B cell (primary cell): ENCODE results near the gene EMP1. TPM values are rescaled to one million over a fixed set of nuclear protein-coding genes. Genes with fewer than 3 reads are reported as not detected.

Experiments
- ATAC-seq: fragments of 200-7000 bp; cut with Tn5 transposase; one replicate; pipeline ENCODE4 v1.10.0; 2021; ENCODE audit warnings: low read depth, mild to moderate bottlenecking, moderate number of reproducible peaks, moderate library complexity
- CTCF ChIA-PET: fragments of 350-600 bp; sonication (Branson Sonifier 250); formaldehyde crosslinking; loops from one replicate; lab custom pipeline; 2021; ENCODE audit warnings: antibody characterized with exemption, inconsistent platforms; lab: Charles Lee
- POLR2A ChIA-PET: fragments of 350-600 bp; sonication (Branson Sonifier 250); formaldehyde crosslinking; loops from one replicate; lab custom pipeline; 2021; ENCODE audit warnings: antibody characterized with exemption; lab: Charles Lee
- DNase-seq: peaks from one replicate; pipeline ENCODE4 v3.0.0; 2013
- H2AFZ ChIP-seq: 2 replicates; pipeline ENCODE4 v1.6.1; 2012; ENCODE audit warnings: mild to moderate bottlenecking, low read depth, low read length; ENCODE audit not compliant: insufficient read depth, poor library complexity, severe bottlenecking
- H3K27ac ChIP-seq, 2 donors: 1 replicate in 1 of 2; 2 replicates in 1 of 2; pipeline ENCODE4 v1.5.1; 2012 to 2013; ENCODE audit warnings: low read length in 2 of 2, mild to moderate bottlenecking in 2 of 2, moderate library complexity in 1 of 2
- H3K27me3 ChIP-seq, 4 experiments: fragments of 200-600 bp in 1 of 4; sonication (generic) in 1 of 4; replicated peaks in 1 of 4; 1 replicate in 2 of 4; 2 replicates in 2 of 4; pipeline versions ENCODE4 v1.6.1 to v1.7.0; 2013 to 2016; ENCODE audit warnings: low read length in 3 of 4, mild to moderate bottlenecking in 2 of 4, mixed read lengths in 1 of 4, moderate library complexity in 1 of 4; ENCODE audit not compliant: insufficient read depth in 4 of 4, control insufficient read depth in 3 of 4; ENCODE audit errors: control extremely low read depth in 1 of 4
- H3K36me3 ChIP-seq, 2 experiments: replicated peaks in 1 of 2; 1 replicate in 1 of 2; 2 replicates in 1 of 2; pipeline versions ENCODE4 v1.6.1 to v1.7.1; 2013; ENCODE audit warnings: low read length in 1 of 2; ENCODE audit not compliant: insufficient read depth in 2 of 2, control insufficient read depth in 1 of 2; ENCODE audit errors: control extremely low read depth in 1 of 2, extremely low read depth in 1 of 2
- H3K4me1 ChIP-seq, 2 donors: fragments of 200-600 bp in 1 of 2; sonication (generic) in 1 of 2; 1 replicate in 1 of 2; 2 replicates in 1 of 2; pipeline versions ENCODE4 v1.5.1 to v1.6.1; 2013 to 2017; ENCODE audit warnings: low read length in 2 of 2; ENCODE audit not compliant: control insufficient read depth in 2 of 2, insufficient read depth in 2 of 2
- H3K4me2 ChIP-seq: replicated peaks from 2 replicates; pipeline ENCODE3; 2012; ENCODE audit warnings: mild to moderate bottlenecking, low read depth, low read length; ENCODE audit not compliant: poor library complexity, severe bottlenecking
- H3K4me3 ChIP-seq, 5 experiments: fragments of 200-600 bp in 1 of 5; sonication (generic) in 1 of 5; 1 replicate in 3 of 5; 2 replicates in 2 of 5; pipeline versions ENCODE4 v1.5.1 to v1.7.0; 2011 to 2016; ENCODE audit warnings: low read length in 4 of 5, mild to moderate bottlenecking in 4 of 5, low read depth in 2 of 5, control low read depth in 1 of 5, moderate library complexity in 1 of 5; ENCODE audit not compliant: insufficient read depth in 1 of 5; ENCODE audit errors: control extremely low read depth in 1 of 5, extremely low read depth in 1 of 5
- H3K79me2 ChIP-seq: fragments of 200-600 bp; sonication (generic); one replicate; pipeline ENCODE4 v1.6.0; 2016; ENCODE audit warnings: low read length; ENCODE audit not compliant: control insufficient read depth, insufficient read depth
- H3K9ac ChIP-seq: fragments of 200-600 bp; sonication (generic); 2 replicates; pipeline ENCODE4 v1.6.1; 2017; ENCODE audit warnings: mild to moderate bottlenecking, low read length, moderate library complexity
- H3K9me3 ChIP-seq, 3 donors: one replicate each; pipeline versions ENCODE4 v1.6.1 to v1.7.1; 2013; ENCODE audit warnings: low read length in 2 of 3; ENCODE audit not compliant: control insufficient read depth in 2 of 3, insufficient read depth in 1 of 3; ENCODE audit errors: control extremely low read depth in 1 of 3
- H4K20me1 ChIP-seq: 2 replicates; pipeline ENCODE4 v1.6.0; 2012; ENCODE audit warnings: mild to moderate bottlenecking, low read length; ENCODE audit not compliant: insufficient read depth, control insufficient read depth, poor library complexity, severe bottlenecking
- H3K27ac Mint-ChIP-seq: one replicate; pipeline ENCODE4 v1.8.0; 2021; ENCODE audit warnings: mixed read lengths
- H3K27me3 Mint-ChIP-seq: one replicate; pipeline ENCODE4 v1.8.0; 2021; ENCODE audit warnings: mixed read lengths
- H3K4me1 Mint-ChIP-seq: one replicate; pipeline ENCODE4 v1.8.0; 2021; ENCODE audit warnings: mixed read lengths
- H3K4me3 Mint-ChIP-seq: one replicate; pipeline ENCODE4 v1.8.0; 2021; ENCODE audit warnings: mixed read lengths
- H3K9me3 Mint-ChIP-seq: one replicate; pipeline ENCODE4 v1.8.0; 2022; ENCODE audit warnings: mixed read lengths; ENCODE audit not compliant: insufficient read depth
- CTCF ChIP-seq: fragments of 200-600 bp; IDR thresholded peaks from one replicate; pipeline ENCODE4 v1.8.0; 2022; ENCODE audit warnings: antibody characterized with exemption, mild to moderate bottlenecking
- EZH2 ChIP-seq: IDR thresholded peaks from 2 replicates; pipeline ENCODE4 v1.6.1; 2012; ENCODE audit warnings: borderline replicate concordance, low read depth, mild to moderate bottlenecking, moderate library complexity, low read length; ENCODE audit not compliant: insufficient read depth, poor library complexity, severe bottlenecking
- WGBS: methylation state at CpG from one replicate; pipeline ENCODE4 v1.1.5; 2013; ENCODE audit warnings: missing lambda C conversion rate; ENCODE audit not compliant: insufficient coverage; 5-methylcytosine and 5-hydroxymethylcytosine counted together
- intact Hi-C: fragments of 100-400 bp; cut with micrococcal nuclease; formaldehyde crosslinking; loops from one replicate; pipeline ENCODE4 v1.10.0; 2022
- polyA plus RNA-seq: library from polyadenylated mRNA; depleted of rRNA; stranded (reverse); fragments of >200 nt; gene quantifications from 2 replicates; pipeline ENCODE4 v1.2.3, GENCODE V29; 2012
- total RNA-seq, 2 donors: library from RNA; stranded (reverse); fragments of 120-200 nt in 1 of 2; gene quantifications; 1 replicate in 1 of 2; 2 replicates in 1 of 2; pipeline versions ENCODE4 v1.2.3 to v1.2.4, GENCODE V29; 2013 to 2022

The EMP1 gene
- total and polyA plus RNA-seq, 2 donors (not counting 1 experiment from before 2014, with no cell fraction given): 0.07 to 0.64 TPM

- ATAC-seq (no peak), DNase-seq (no peak)
- Histone ChIP-seq H2AFZ (no peak overlapping the region), H3K79me2 (no peaks in the 10 kb centered on the region), H3K27ac (no peak overlapping the region), H3K27me3 (no peaks in the 10 kb centered on the region), H4K20me1 (no peaks in the 10 kb centered on the region), H3K9ac (no peak overlapping the region), H3K4me3 (no peak overlapping the region), H3K4me1 (no peaks in the 10 kb centered on the region), H3K36me3 (no peaks in the 10 kb centered on the region), H3K4me2 (no peak overlapping the region), H3K9me3 (no peaks in the 10 kb centered on the region)
- peaks cover 47% of the 10 kb centered on the region for H3K27me3 Mint-ChIP-seq
- H3K9me3 Mint-ChIP-seq: no peaks in the 10 kb centered on the region
- ChIA-PET POLR2A (no interaction called here), CTCF (interaction anchor here (0.5 kb wide), 1 partner anchor 13 kb away, joined by 3 read pairs; no protein-coding TSS in a partner anchor)
- no peaks in the 10 kb centered on the region for H3K4me1 Mint-ChIP-seq
- TF ChIP-seq CTCF (no peak), EZH2 (no peak)
- 100% methylated on average over 1 of the region's 7 CpGs for WGBS
- intact Hi-C loops: no loop called here
- no peak overlapping the region for H3K27ac Mint-ChIP-seq
- H3K4me3 Mint-ChIP-seq: no peak overlapping the region
Observed at GRCh38 chr12:13227191-13227590, 30.7 kb downstream of the EMP1 start.

GRCh38 chr12:13228579-13228978 lies 32.1 kb downstream of the EMP1 start:
- Histone ChIP-seq H3K9me3 (no peaks in the 10 kb centered on the region), H3K27ac (no peak overlapping the region), H3K27me3 (no peaks in the 10 kb centered on the region), H3K79me2 (no peaks in the 10 kb centered on the region), H2AFZ (no peak overlapping the region), H4K20me1 (no peaks in the 10 kb centered on the region), H3K4me1 (no peaks in the 10 kb centered on the region), H3K4me3 (no peak overlapping the region), H3K36me3 (no peaks in the 10 kb centered on the region), H3K4me2 (no peak overlapping the region), H3K9ac (no peak overlapping the region)
- DNase-seq: no peak
- Mint-ChIP-seq H3K9me3 (no peaks in the 10 kb centered on the region), H3K4me1 (no peaks in the 10 kb centered on the region), H3K27me3 (peaks cover 40% of the 10 kb centered on the region), H3K27ac (no peak overlapping the region), H3K4me3 (no peak overlapping the region)
- WGBS: 100% methylated on average over 3 of the region's 7 CpGs
- POLR2A ChIA-PET: no interaction called here
- CTCF ChIA-PET: no interaction called here
- intact Hi-C loops: no loop called here
- ATAC-seq: no peak
- no peak for TF ChIP-seq EZH2
- TF ChIP-seq CTCF: no peak
